GM13977 (cell line): ENCODE results near the gene LETM1.

Experiments used
- DNase-seq: peaks from one replicate; pipeline ENCODE4 v3.0.0; 2012; ENCODE audit warnings: low spot score
- CTCF ChIP-seq: IDR thresholded peaks from 2 replicates; pipeline ENCODE4 v1.5.1; 2012; ENCODE audit warnings: mild to moderate bottlenecking, control low read depth; ENCODE audit not compliant: insufficient read depth; ENCODE audit errors: extremely low read depth, missing control alignments
- in situ Hi-C: fragments of 300-500 bp; cut with MboI; formaldehyde crosslinking; loops from one replicate; pipeline ENCODE4 v1.12.0; 2022; ENCODE audit warnings: low sequenced_read_pairs, low pct_unique_long_range_greater_than_20kb, mixed read lengths, inconsistent platforms; ENCODE audit not compliant: unreplicated experiment

The LETM1 gene

DNA sequence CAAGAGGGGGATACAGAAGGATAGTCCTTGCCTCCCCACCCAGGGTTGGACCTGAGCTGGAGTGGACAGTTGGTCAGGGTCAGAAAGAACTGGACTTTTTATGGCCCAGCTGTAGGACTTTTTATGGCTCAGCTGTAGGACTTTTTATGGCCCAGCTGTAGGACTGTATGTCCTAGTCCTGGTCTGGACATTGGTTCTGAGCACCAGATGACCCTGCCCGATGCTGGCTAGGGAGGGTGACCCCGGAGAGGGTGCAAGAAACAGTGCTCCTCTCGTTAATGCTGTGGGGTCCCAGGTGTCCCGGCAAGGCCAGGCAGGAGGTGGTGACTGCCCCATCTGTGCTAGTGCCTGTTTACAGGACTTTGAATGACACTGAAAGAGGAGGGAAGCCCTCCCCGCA is 2.0 kb upstream of the LETM1 start:
- in situ Hi-C loops = no loop called here
- DNase-seq = no peak

DNA sequence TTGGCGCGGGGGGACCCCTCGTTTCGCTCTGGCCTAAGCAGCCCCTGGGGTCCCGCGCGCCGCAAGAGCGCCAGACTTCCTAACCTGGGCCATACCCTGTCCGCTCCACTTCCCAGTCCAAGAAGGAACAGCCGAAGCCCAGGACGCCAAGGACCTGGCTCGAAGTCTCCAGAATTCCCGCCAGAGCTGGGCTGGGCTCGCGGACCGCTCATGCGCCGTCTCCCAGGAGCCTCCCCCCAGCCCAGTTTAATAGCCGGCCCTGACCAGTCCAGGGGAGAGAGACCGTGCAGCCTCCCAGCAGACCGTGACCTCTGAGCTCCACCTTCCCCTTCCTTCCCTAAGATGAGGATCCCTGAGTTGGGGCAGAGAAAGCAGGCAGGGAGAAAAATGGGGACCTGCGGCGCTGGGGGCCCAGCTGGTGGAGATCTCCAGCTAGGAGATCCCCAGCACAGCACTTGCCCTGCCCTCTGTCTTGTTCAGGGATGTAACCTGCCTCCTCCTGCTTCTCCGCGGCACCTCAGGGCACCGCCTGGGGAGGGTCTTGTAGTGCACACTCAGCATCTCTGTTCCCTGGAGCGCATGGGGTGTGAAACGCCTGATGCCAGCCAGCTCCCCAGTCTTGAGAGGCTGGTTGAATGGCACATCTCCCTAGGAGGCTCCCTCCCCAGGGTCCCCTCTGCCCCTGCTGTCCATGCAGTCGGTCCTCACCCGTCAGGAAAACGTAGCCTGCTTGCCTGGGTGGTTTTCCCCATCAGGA is 1.2 kb upstream of the LETM1 start:
- no peak for TF ChIP-seq CTCF

More for the DNA sequence above, 2.0 kb upstream of the LETM1 start:
- no peak for TF ChIP-seq CTCF

GRCh38 chr4:1855333-1856070 is 454 bp downstream of the LETM1 start:
- in situ Hi-C loops = no loop called here
- peak; percentile 48 for DNase-seq
- TF ChIP-seq CTCF = no peak

More for the DNA sequence above, 1.2 kb upstream of the LETM1 start:
- no peak for DNase-seq
- in situ Hi-C loops = no loop called here

DNA sequence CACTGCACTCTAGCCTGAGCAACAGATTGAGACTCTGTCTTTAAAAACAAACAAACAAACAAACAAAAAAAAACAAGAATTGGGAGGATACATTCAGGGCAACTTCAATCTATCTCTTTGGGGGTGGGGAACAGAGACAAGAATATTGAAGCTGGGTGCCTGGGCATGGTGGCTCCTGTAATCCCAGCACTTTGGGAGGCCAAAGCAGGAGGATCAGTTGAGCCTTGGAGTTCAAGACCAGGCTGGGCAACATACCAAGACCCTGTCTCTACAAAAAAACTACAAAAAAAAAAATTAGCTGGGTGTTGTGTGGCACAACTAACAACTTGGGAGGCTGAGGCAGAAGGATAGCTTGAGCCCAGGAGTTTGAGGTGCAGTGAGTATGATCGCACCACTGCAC is 1.2 kb downstream of the LETM1 start:
- in situ Hi-C loops = no loop called here
- TF ChIP-seq CTCF = no peak
- DNase-seq = no peak

DNA sequence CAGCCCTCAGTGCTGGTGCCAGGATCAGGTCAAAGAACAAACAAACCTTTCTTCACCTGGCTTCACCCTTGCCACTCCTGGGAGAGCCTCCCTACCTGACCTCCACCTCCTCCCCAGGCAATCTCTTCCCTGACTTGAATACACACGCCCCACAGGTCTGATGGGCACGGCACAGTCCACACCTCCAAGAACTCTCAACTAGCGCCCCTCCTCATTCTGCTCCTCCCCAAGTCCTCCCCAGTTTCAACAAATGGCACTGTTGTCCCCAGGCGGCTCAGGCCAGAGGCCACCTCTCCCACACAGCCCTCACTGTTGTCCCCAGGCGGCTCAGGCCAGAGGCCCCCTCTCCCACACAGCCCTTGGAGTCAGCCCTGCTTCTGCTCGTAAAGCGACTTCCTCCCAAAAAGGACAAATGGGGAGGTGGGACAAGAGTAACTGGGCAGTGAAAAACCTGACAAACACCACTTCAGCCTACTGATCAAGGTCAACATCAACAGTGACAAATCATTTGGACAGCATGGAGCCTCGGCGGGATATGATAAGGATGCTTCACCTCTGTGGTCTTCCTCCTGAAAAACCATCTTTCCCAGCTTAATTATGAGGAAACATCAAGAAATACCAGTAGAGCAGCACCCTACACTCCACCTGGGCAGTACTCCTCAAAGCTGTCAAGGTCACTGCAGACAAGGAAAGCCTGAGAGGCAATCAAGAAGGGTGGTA is 2.9 kb downstream of the LETM1 start:
- in situ Hi-C loops = no loop called here
- no peak for DNase-seq
- TF ChIP-seq CTCF = no peak

GRCh38 chr4:1851575-1852410 is 4.2 kb downstream of the LETM1 start:
- DNase-seq = no peak
- in situ Hi-C loops = no loop called here
- no peak for TF ChIP-seq CTCF
